ENCODE results near the gene LDLRAP1.

Gene LDLRAP1

DNA sequence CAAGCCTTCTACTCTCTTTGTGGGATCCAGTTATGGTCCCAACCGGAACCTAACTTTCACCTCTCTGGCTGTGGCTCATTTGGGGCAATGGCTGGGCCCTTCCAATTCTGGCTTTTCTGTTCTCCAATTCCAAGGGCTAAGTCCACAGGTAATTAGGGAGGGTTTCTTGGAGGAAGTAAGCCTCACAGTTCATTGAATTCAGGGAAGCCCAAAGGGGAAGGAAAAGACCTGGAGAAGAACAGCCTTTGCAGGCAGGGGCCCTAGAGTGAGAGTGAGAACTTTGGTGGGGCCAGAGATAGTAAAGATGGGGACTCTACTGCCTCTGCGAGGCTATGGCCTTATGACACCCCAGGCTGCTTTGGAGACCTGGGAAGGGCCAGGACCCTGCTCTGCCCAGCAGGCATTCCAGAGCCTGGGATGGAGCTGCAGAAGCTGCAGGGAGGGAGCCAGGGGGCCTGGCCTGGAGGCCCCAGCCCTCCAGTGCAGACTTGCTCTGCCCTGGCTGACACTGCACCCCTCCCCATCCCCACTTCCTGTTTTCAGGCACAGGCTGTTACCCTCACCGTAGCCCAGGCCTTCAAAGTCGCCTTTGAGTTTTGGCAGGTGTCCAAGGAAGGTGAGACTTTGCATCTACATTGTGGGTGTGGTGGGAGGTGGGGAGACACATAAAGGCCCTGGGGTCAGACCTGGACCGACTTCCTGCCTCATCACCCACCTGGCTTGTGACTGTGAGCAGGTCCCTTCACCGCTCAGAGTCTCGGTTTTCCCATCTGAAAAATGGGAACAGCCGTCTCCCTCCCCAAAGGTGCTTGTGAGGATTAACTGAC is 18.9 kb downstream of the LDLRAP1 start:
- DNase-seq (ENCODE audit: low read depth in 2 of 2): peak; percentile 50 to 60

DNA sequence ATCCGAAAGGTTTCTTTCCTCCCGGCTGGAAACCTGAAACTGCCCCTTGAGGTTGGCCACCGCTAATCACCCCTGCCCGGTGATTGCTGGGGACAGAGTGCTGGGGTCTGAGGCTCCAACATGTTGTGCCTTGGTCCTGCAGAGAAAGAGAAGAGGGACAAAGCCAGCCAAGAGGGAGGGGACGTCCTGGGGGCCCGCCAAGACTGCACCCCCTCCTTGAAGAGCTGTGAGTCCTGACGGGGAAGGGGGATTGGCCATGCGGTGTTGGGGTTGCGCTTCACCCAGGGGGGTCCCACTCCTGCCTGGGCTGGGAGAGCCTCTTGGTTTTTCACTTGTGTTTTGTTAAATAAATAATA is 19.5 kb downstream of the LDLRAP1 start:
- no peak for DNase-seq (ENCODE audit: low read depth in 2 of 2)

DNA sequence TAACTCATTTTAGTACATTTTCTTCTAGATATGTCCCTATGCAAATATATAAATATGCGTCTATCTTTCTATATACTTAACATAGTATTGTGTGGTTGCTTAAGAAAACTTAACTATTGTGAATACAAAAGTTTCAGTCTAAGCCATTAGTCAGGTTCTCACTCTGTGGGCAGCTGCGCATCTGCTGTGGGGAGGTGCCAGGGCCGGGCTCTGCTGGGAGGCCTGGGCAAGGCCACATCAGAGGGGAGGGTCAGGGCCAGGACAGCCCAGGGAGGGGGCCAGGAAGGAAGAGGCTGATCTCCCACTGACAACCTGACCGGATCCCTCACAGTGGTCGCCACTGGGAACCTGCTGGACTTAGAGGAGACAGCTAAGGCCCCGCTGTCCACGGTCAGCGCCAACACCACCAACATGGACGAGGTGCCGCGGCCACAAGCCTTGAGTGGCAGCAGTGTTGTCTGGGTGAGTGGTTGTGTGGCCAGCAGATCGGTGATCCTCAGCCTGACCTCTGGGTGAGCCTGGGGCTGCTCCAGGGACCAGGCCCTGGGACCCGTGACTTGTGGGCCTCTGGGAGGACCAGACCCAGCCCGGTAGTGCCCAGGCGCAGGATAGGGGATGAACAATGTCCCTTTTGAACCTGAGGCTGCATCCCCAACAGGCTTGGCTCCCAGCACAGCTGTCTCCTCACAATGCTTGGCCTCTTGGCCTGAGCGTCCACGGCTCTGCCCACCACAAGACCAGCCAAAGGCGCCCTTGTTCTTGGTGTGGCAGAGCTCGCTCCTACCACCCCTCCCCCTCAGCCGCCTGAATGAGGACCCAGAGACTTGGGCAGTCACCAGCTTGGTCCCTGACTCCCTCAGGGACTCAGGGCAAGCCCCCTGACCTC is 20.2 kb downstream of the LDLRAP1 start:
- no peak for DNase-seq (ENCODE audit: low read depth in 2 of 2)

DNA sequence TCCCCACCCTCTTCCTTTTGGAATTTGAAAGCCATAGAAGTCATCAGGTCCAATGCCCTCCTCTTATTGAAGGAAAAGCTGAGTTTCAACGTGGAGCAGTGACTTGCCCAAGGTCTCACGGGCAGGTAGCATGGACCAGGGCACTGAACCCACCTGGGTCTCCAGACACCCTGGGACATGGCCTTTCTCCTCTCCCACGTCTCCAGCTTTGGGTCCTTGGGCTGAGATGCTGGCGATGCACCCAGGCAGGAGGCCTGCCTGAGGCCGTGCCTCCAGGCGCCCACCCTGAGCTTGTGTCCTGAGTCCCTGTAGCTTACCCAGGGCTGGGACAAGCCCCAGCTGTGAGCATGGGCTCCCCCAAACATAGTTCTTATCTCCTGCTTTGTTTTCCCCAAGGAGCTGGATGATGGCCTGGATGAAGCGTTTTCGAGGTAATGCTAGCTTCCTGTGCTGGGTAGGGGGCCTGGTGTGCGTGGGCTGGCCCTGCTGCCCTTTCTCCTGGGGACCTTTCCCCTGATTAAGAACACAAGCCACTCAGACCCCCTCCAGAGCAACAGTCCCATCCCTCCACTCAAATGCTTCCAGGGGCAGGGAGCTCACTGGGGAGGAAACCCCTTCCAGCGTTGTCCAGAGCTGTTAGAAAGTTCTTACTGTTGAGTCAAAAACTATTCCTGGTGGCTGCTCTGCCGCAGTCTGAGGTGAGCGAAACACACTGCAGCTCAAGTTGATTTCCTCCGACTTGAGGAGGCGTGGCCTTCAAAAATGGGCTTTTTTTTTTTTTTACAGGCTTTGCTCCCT is 21.6 kb downstream of the LDLRAP1 start:
- no peak for DNase-seq (ENCODE audit: low read depth in 2 of 2)

DNA sequence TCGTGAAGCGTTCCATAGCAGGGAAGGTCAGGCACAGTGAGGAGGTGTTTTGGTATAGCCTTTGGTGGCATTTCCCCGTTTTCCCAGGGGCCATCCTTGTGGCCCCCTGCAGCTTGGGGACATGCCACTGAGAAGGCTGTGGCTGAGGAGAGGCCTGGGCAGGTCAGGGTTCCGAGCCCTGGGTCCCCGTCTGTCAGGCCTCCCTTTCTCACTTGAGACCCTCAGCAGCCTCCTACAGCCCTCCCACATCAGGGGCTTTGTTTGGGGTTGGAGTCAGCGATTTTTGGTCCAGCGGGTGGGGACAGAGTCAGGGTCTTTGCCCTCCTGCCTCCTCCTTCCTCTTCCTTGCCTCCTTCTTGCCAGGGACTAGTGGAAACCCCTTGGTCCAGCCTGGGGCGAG is 22.2 kb downstream of the LDLRAP1 start:
- DNase-seq (ENCODE audit: low read depth in 2 of 2): no peak

DNA sequence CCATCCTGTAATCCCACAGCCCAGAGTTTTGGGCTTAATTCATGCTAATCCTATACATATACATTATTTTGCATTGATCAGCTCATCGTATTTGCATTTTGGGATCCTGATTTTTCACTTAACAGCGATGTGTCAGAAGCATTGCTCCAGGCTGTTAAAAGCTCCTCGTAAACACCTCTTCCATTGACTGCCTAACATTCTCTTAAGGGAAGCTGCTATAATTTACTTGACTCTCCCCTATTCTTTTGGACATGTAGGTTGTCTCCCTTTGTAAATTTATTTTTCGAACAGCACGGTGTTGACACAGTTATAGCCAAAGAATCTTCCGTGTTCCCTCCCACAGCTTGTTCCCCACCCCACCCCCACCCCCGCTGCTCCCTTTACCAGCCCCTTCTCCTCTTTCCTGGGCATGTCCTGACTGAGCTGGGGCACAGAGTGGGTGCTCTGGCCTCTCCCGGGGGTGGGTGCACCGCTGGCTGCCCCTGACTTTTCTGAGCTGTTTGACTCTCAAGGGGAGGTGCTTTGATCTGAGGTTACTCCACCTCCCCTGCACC is 22.8 kb downstream of the LDLRAP1 start:
- DNase-seq (ENCODE audit: low read depth in 2 of 2): no peak

DNA sequence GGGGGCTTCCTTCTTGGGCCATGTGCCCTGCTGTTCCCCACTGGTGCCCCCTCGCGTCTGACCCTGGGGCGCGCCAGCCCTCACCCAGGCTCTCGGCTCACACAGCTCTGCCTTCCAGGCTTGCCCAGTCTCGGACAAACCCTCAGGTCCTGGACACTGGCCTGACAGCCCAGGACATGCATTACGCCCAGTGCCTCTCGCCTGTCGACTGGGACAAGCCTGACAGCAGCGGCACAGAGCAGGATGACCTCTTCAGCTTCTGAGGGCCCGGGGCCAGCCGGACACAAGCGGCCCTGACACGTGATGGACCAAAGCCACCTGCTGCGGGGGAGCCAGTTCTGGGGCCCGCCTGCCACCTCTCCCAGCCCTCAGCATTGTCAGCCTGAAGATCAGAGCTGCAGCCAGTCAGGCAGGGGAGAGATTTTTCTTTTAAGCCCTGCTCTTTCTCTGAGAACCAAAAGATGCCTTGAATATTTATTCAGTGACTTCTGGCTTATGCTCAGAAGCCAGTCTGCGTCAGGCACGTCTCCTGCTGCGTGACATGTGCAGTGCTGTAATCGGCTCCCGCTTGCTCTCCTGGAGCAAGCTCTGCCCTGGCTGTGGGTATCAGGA is 23.4 kb downstream of the LDLRAP1 start:
- DNase-seq (ENCODE audit: low read depth in 2 of 2): no peak

DNA sequence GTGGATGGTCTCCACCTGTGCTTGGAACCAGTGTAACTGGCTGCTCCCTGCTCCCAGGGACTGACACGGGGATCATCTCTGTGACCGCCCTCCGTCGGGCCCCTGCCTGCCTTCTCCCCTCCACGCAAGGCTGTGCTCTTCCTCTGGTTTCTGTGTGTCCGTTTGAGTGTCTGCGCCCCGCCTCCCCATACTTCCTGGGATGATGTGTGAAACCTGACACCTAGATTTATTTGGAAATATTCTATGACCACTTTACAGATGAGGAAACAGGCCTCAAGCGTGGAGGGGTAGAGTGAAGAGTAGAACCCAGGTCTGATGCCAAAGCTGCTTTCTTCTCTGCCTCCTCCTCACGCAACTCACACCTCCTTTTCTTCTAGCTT is 24.3 kb downstream of the LDLRAP1 start:
- no peak for DNase-seq (ENCODE audit: low read depth in 2 of 2)

DNA sequence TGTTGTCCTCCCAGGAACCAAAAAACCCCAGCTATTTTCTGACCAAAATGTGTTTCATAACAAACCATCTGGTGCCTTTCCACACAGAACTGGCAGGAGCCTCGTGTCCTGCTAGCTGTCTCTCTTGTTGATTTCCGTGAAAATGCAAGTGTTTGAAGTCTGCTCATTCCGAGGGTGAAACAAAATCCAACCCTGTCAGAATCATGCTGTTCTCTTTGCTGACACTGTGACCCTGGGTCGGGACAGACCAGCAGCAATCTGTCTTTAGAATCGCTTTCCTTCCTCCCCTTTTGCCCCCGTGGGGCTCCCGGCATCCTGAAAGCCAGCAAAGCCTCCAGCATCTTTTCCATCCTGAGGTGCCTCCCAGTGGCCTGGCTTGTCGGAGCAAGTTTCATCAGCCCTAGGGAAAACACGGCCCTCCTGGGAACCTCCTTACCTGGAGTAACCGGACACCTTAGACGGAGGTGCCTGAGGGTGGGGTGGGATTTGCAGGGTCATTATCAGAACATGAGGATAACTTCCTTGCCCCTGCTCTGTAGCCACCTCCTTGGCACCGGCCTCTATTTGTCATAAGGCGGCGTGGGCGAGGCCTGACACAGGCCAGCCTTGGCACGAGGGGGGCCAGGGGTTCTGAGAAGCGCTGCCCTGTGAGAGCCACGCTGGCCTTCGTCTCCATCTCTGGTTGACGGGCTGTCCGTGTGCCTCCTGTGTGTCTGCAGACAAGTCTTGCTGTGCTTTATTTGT is 24.9 kb downstream of the LDLRAP1 start:
- no peak for DNase-seq (ENCODE audit: low read depth in 2 of 2)

DNA sequence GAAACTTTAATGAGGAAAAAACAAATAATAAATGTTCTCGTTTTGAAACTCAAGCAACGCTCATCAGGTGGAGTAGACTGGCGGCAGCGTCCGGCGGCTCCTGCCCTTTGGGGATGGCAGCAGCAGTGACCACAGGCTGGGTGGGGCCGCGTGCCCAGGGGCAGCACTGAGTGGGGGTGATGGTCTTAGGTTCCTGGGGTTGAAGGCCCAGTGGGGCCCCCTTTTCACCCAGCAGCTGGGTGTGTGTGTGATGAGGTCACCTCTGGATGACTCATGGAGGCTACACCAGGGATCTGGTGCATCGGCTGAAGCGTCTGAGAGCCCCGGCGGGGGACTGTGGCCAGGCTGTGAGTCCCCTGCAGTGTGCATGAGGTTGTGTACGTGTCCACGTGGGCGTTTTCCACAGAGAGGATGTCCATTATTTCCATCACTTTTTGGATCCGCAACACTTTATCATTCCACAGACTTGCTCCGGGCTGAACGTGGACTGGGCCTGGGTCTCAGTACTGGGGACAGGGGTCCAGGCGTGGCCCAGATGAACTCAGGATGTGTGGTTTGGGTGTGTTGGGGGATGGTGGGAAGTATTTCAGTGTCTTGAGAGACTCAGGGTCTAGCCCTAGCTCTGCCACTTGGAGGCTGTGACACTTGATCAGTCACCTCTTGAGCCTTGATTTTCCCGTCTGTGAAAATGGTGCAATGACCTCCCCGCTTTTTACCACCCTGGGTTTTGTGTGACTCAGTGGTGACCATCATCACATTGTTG is 25.6 kb downstream of the LDLRAP1 start:
- DNase-seq (ENCODE audit: low read depth in 2 of 2): no peak

DNA sequence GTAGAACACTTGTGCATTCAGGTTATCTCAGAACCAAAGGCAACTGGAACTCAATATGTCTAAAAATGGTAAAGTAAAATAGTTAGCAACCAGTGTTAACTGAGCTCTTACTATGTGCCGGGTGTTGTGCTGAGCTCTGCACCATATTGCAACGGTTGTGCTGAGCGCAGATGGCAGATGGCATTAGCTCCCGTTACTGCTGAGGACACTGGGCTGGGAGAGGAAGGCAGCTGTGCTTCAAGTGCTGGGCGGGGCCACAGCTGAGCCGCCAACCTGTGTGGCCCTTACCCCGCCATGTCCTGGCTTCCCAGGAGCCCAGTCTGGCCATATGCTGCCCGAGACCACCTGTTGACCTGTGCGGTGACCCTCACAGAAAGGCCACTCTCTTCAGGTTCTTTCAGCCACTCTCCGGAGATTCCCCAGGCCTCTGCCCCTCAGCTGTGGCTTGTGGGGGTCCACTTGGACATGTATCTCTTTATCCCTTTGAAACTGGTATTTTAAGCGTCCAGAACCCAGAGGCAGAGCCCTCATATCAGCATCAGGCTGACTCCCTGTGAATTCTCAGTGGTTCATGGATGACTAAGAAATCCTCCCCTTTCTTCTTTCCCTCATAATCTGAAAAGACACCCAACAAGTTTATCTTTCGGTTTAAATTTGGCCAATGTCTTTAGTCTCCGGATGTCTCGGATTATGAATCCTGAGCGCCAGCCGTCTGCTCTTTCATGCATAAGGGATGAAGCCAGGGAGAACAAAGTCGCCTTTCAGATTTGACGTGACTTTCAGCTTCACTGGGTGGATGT is 26.4 kb downstream of the LDLRAP1 start:
- DNase-seq (ENCODE audit: low read depth in 2 of 2): no peak

DNA sequence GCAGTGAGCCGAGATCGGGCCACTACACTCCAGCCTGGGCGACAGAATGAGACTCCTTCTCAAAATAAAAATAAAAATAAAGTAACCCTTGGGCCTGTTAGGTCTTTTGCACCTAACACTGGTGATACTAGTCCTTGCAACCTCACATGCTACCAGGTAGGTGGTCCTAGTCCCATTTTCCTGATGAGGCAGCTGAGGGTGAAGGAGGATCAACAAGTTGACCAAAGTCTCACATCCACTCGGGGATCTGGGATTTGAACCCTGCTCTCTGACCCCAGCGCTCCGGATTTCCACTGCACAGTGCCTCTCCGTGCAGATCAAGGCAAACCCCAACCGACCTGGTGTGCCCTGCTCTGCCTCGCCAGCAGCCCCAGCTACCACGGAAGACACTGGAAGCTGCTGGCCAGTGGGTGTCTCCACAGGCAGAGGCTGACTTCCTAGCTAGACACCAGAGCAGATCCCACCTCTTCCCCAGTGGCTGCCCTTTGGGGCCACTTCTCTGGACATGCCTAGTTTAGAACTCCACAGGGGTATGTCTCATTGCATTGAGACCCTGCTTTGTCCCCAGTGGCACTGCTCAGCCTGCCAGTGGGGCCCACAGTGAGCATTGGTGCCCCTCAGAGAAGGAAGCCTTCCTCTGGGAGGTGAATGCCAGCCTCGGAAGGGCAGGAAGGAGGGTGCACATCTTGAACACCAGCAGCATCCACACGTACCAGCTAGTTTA is 27.6 kb downstream of the LDLRAP1 start:
- no peak for DNase-seq (ENCODE audit: low read depth in 2 of 2)

DNA sequence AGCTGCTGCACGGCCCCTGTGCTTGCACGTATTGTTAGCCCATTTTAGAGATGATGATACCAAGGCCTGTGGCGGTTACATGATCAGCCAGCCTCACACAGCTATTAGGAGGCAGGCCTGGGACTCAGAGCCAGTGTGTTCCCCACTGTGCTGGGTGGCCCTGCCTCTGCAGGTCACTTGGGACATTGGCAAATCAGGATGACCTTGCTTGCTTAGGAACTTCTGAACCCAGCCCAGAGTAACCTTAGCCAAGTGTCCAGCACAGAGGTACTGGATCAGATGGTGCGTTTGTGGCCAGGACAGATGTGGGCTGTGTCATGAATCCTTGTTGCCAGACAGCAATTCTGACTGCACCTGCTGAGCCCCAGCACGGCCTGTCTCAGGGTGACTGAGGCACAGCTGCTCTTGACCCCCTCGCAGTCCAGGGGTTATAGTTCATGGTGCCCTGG is 28.1 kb downstream of the LDLRAP1 start:
- DNase-seq (ENCODE audit: low read depth in 2 of 2): no peak

DNA sequence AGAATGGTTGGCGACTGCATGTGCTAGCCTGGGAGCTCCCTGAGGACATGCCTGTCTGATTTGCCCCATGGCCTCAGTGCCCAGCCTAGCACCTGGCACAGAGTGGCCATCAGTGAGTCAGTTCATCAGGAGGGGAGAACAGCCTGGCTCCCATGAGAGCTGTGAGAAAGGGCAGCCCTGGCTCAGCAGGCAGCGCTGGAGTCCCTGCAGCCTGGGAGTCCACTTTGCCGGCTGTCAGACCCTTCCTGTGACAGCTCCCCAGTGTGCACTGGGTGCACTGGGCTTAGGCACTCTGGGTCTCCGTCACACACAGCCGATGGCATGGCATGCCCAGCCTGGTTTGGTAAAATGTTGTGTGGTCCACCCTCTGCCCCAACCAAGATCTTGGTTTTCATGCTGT is 28.7 kb downstream of the LDLRAP1 start:
- no peak for DNase-seq (ENCODE audit: low read depth in 2 of 2)

DNA sequence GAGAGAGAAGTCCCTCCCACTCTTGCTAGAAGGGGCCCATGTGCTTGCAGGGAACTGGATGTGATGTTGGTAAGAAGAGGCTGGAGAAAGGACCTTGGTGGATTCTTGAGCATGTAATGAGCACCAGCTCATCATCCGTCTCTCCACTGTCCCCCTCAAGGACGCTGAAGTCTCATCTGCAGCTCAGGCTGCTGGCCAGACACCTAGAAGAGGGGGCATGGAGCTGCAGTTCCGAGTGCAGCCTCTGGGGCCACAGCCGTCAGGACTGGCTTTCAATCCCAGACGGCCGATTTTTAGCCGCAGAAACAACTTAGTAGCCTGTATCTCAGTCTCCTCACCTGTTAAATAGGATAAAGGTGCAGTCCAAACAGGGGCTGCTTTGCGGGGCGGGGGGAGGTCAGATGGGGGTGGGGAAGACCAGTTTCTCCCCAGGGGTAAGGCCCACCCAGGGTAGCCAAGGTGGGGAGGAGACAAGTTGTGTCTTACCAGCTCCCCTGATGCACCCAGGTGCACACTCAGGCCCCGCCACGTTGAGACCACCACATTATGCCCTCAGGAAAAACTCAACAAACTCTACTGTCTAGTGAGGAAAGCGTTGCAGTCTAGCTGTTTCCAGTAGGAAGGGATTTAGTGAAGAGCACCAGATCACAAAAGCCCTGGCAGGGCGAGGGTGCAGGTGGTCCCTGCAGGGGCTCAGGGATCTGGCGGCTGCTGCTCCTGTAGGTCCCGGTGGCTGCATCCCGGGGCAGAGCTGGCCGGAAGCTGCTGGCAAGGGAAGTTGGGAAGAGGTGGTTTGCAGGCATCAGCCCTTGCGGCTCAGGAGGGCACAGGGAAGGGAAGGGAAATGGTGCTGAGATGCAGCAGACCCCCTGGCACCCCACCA is 29.5 kb downstream of the LDLRAP1 start:
- peak in 1 of 2 donors; percentile 19 for DNase-seq (ENCODE audit: low read depth in 2 of 2)

DNA sequence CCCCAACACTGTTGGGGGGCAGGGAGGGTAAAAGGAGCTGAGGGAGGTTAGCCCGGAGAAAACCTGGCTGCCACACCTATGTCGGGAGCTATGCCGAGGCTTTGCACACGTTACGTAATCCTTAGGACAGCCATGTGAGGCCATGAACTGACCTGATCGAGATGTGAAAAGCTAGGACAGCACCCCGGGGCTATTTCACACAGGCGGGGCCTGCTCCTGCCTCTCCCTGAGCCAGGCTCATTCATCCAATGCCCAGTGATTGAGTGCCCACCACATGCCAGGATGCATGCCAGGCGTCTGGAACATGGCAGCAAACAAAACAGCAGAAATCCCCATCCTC is 30.2 kb downstream of the LDLRAP1 start:
- no peak for DNase-seq (ENCODE audit: low read depth in 2 of 2)

DNA sequence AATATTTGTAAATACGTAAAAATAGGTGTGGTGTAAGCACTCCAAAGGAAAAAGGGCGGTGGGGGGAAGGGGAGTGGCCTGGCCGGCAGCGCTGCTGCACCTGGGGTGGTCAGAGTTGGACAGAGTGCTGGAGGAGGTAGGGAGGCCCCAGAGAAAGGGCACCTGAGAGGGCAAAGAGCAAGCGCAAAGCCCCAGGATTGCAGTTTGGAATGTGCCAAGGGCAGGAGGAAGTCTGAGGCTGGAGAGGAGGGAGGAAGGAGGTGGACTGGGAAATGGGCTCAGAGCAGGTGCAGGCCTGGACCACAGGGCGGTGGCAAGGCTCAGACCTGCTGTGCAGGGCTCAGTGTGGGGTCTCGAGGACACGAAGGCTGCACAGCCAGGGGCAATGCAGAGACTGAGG is 30.6 kb downstream of the LDLRAP1 start:
- DNase-seq (ENCODE audit: low read depth in 2 of 2): no peak

DNA sequence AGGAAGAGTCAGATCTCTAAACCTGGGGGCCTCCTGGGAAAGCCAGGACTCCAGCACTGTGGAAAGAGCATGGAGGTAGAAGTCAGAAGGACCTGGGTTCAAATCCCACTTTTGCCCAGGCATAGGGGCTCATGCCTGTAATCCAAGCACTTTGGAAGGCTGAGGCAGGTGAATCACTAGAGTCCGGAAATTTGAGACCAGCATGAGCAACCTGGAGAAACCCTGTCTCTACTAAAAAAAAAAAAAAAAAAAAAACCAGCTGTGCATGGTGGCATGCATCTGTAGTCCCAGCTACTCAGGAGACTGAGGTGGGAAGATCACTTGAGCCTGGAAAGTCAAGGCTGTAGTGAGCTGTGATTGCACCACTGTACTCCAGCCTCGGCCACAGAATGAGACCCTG is 31.8 kb downstream of the LDLRAP1 start:
- no peak for DNase-seq (ENCODE audit: low read depth in 2 of 2)
